Duodenal mucosa (tissue), 2 donors: ENCODE measurements around the gene SCRN3.

ENCODE experiments used
- H3K27ac ChIP-seq: one replicate; pipeline ENCODE4 v1.7.0; 2013; ENCODE audit warnings: low read depth, low read length
- H3K27me3 ChIP-seq, 2 donors: one replicate each; pipeline ENCODE4 v1.7.0; 2013; ENCODE audit warnings: low read length in 2 of 2, control low read depth in 1 of 2; ENCODE audit not compliant: insufficient read depth in 2 of 2, control insufficient read depth in 1 of 2
- H3K36me3 ChIP-seq, 2 donors: one replicate each; pipeline ENCODE4 v1.7.0; 2013; ENCODE audit warnings: low read length in 2 of 2, control low read depth in 1 of 2; ENCODE audit not compliant: insufficient read depth in 2 of 2, control insufficient read depth in 1 of 2
- H3K4me1 ChIP-seq, 2 donors: one replicate each; pipeline ENCODE4 v1.7.0; 2013; ENCODE audit warnings: low read length in 2 of 2, control low read depth in 1 of 2; ENCODE audit not compliant: insufficient read depth in 2 of 2, control insufficient read depth in 1 of 2
- H3K4me3 ChIP-seq, 2 donors: one replicate each; pipeline ENCODE4 v1.7.0; 2013; ENCODE audit warnings: low read length in 2 of 2, low read depth in 1 of 2
- H3K9ac ChIP-seq, 2 donors: one replicate each; pipeline ENCODE4 v1.7.0; 2013; ENCODE audit warnings: low read length in 2 of 2, low read depth in 1 of 2
- H3K9me3 ChIP-seq, 2 donors: one replicate each; pipeline ENCODE4 v1.7.0; 2013; ENCODE audit warnings: low read length in 2 of 2, control low read depth in 1 of 2; ENCODE audit not compliant: control insufficient read depth in 1 of 2

The SCRN3 gene

GRCh38 chr2:174454566-174454965 lies 59.0 kb downstream of the SCRN3 start:
- no peak overlapping the region for H3K27ac ChIP-seq
- H3K27me3 ChIP-seq: no peaks in the 10 kb centered on the region
- no peak overlapping the region for H3K9ac ChIP-seq
- H3K4me3 ChIP-seq: no peak overlapping the region
- no peaks in the 10 kb centered on the region for H3K9me3 ChIP-seq
- H3K36me3 ChIP-seq: no peaks in the 10 kb centered on the region
- no peaks in the 10 kb centered on the region for H3K4me1 ChIP-seq

- Histone ChIP-seq H3K4me3 (no peak overlapping the region), H3K9me3 (no peaks in the 10 kb centered on the region), H3K27me3 (no peaks in the 10 kb centered on the region), H3K4me1 (no peaks in the 10 kb centered on the region), H3K36me3 (no peaks in the 10 kb centered on the region), H3K27ac (no peak overlapping the region), H3K9ac (no peak overlapping the region)
Observed at GRCh38 chr2:174461221-174461620, 65.7 kb downstream of the SCRN3 start.

- H3K27ac ChIP-seq: no peak overlapping the region
- no peaks in the 10 kb centered on the region for H3K4me1 ChIP-seq
- no peaks in the 10 kb centered on the region for H3K9me3 ChIP-seq
- H3K36me3 ChIP-seq: no peaks in the 10 kb centered on the region
- H3K4me3 ChIP-seq: no peak overlapping the region
- no peak overlapping the region for H3K9ac ChIP-seq
- H3K27me3 ChIP-seq: no peaks in the 10 kb centered on the region
Observed at GRCh38 chr2:174465327-174465726, 69.8 kb downstream of the SCRN3 start.

GRCh38 chr2:174473796-174474195 lies 78.3 kb downstream of the SCRN3 start:
- Histone ChIP-seq H3K36me3 (peaks cover 0 to 3% of the 10 kb centered on the region in 2 donors), H3K4me3 (no peak overlapping the region), H3K4me1 (peaks cover 0 to 6% of the 10 kb centered on the region in 2 donors), H3K27me3 (no peaks in the 10 kb centered on the region), H3K27ac (no peak overlapping the region), H3K9ac (no peak overlapping the region), H3K9me3 (no peaks in the 10 kb centered on the region)

GRCh38 chr2:174477759-174478158 lies 82.2 kb downstream of the SCRN3 start:
- Histone ChIP-seq H3K4me1 (peaks cover 0 to 6% of the 10 kb centered on the region in 2 donors), H3K27me3 (no peaks in the 10 kb centered on the region), H3K4me3 (no peak overlapping the region), H3K27ac (no peak overlapping the region), H3K9me3 (no peaks in the 10 kb centered on the region), H3K36me3 (peaks cover 3 to 5% of the 10 kb centered on the region in 2 donors), H3K9ac (no peak overlapping the region)
